A549 (cell line): ENCODE data around the gene SMCR8. TPM values are rescaled to one million over a fixed set of nuclear protein-coding genes. Genes with fewer than 3 reads are reported as not detected.

Experiments
- ATAC-seq, 2 experiments: fragments of 200-7000 bp in 1 of 2; fragments of >200 bp in 1 of 2; cut with Nextera tagmentation in 1 of 2; cut with Tn5 transposase in 1 of 2; 3 replicates each; pipeline versions ENCODE4 v1.8.0 to v1.9.1; 2018 to 2020; ENCODE audit warnings: mild to moderate bottlenecking in 1 of 2, moderate library complexity in 1 of 2
- CTCF ChIA-PET: fragments of 300-600 bp; sonication (Branson Sonifier 250); formaldehyde crosslinking; extraction: SDS; loops from one replicate; lab custom pipeline; 2021; ENCODE audit warnings: antibody characterized with exemption, inconsistent platforms; lab: Yijun Ruan, JAX
- POLR2A ChIA-PET: fragments of 350-600 bp; formaldehyde crosslinking; extraction: SDS; loops from one replicate; lab custom pipeline; 2021; ENCODE audit warnings: antibody characterized with exemption, inconsistent platforms; lab: Yijun Ruan, JAX
- DNase-seq, 2 experiments: peaks; one replicate each; pipeline versions ENCODE4 v3.0.0 to v3.0.0-alpha.2; 2011 to 2016; ENCODE audit warnings: low read depth in 1 of 2, low spot score in 1 of 2
- FAIRE-seq: peaks from 2 replicates; lab custom pipeline; 2011; peaks lifted over from hg19 to GRCh38; lab: Jason Lieb, UNC
- H3K27ac ChIP-seq, 2 experiments: fragments of >200 bp; sonication (Bioruptor Twin); formaldehyde crosslinking; 3 replicates each; pipeline ENCODE4 v1.5.1; 2016 to 2017
- H3K4me1 ChIP-seq: fragments of >200 bp; sonication (Bioruptor Twin); formaldehyde crosslinking; 3 replicates; pipeline ENCODE4 v1.6.1; 2016
- H3K4me2 ChIP-seq: fragments of >200 bp; sonication (Bioruptor Twin); formaldehyde crosslinking; 3 replicates; pipeline ENCODE4 v1.6.1; 2016
- H3K4me3 ChIP-seq: fragments of >200 bp; sonication (Bioruptor Twin); formaldehyde crosslinking; 3 replicates; pipeline ENCODE4 v1.5.1; 2016
- H3K9me3 ChIP-seq: fragments of >200 bp; sonication (Bioruptor Twin); formaldehyde crosslinking; 3 replicates; pipeline ENCODE4 v1.6.1; 2016
- CEBPB ChIP-seq, 2 experiments: fragments of >200 bp in 1 of 2; sonication (Bioruptor Twin) in 1 of 2; formaldehyde crosslinking in 1 of 2; IDR thresholded peaks; 2 replicates each; pipeline ENCODE4 v1.6.1; 2012 to 2016
- CHD4 ChIP-seq: fragments of 200-600 bp; sonication (generic); IDR thresholded peaks from 2 replicates; pipeline ENCODE4 v1.6.1; 2016; ENCODE audit warnings: antibody characterized with exemption, mild to moderate bottlenecking, borderline replicate concordance
- EHMT2 ChIP-seq: fragments of 200-600 bp; sonication (generic); IDR thresholded peaks from 2 replicates; pipeline ENCODE4 v1.6.1; 2016; ENCODE audit warnings: antibody characterized with exemption, low read depth, mild to moderate bottlenecking, moderate library complexity
- ESRRA ChIP-seq: fragments of 150-350 bp; IDR thresholded peaks from 2 replicates; pipeline ENCODE4 v1.6.1; 2014; ENCODE audit warnings: mild to moderate bottlenecking, low read length, borderline replicate concordance
- HDAC2 ChIP-seq: fragments of 200-600 bp; sonication (generic); IDR thresholded peaks from 2 replicates; pipeline ENCODE4 v1.6.1; 2016
- HOXA7 ChIP-seq: fragments of 250-450 bp; sonication (Bioruptor Pico); IDR thresholded peaks from 2 replicates; pipeline ENCODE4 v1.5.0; 2020; ENCODE audit warnings: mild to moderate bottlenecking, moderate library complexity
- HOXB13 ChIP-seq: fragments of 250-450 bp; sonication (Bioruptor Pico); IDR thresholded peaks from 2 replicates; pipeline ENCODE4 v1.5.0; 2020; ENCODE audit warnings: low read depth, mild to moderate bottlenecking, moderate library complexity
- JUNB ChIP-seq: fragments of >200 bp; sonication (Bioruptor Twin); formaldehyde crosslinking; IDR thresholded peaks from 2 replicates; pipeline ENCODE4 v1.6.1; 2016
- MYC ChIP-seq: IDR thresholded peaks from 2 replicates; pipeline ENCODE4 v1.6.1; 2012; ENCODE audit warnings: mild to moderate bottlenecking, inconsistent platforms, low read length, improper control_type of control experiment, borderline replicate concordance
- PBX3 ChIP-seq: IDR thresholded peaks from 2 replicates; pipeline ENCODE4 v1.6.1; 2012
- POLR2A ChIP-seq: IDR thresholded peaks from 2 replicates; pipeline ENCODE4 v1.6.1; 2012; ENCODE audit warnings: mild to moderate bottlenecking, low read length
- RARB ChIP-seq: fragments of 250-450 bp; sonication (Bioruptor Pico); IDR thresholded peaks from 2 replicates; pipeline ENCODE4 v1.8.0; 2021; ENCODE audit warnings: mild to moderate bottlenecking, moderate library complexity
- SREBF2 ChIP-seq: fragments of 450-650 bp; IDR thresholded peaks from 2 replicates; pipeline ENCODE4 v1.6.1; 2014; ENCODE audit warnings: mild to moderate bottlenecking, moderate library complexity
- TP53 ChIP-seq: fragments of 250-450 bp; sonication (Bioruptor Pico); IDR thresholded peaks from 2 replicates; pipeline ENCODE4 v1.5.0; 2021; ENCODE audit warnings: mild to moderate bottlenecking, moderate library complexity
- ZSCAN20 ChIP-seq: fragments of 250-450 bp; sonication (Bioruptor Pico); IDR thresholded peaks from 2 replicates; pipeline ENCODE4 v1.8.0; 2022; ENCODE audit warnings: mild to moderate bottlenecking, moderate library complexity
- WGBS: methylation state at CpG from one replicate; pipeline ENCODE4 v1.1.6; 2017; ENCODE audit errors: missing lambda C conversion rate; 5-methylcytosine and 5-hydroxymethylcytosine counted together
- polyA plus RNA-seq, 4 experiments: library from polyadenylated mRNA; depleted of rRNA in 3 of 4; stranded (reverse); fragments of >200 nt; fragmentation: RNase III in 1 of 4; extraction: RNeasy Plus Mini Kit Qiagen cat#74134 plus additional on column Dnase treatment in 1 of 4; gene quantifications; 2 replicates in 3 of 4; 3 replicates in 1 of 4; pipeline ENCODE4 v1.2.3, GENCODE V29; 2011 to 2017
- TF ChIP-seq, protein P1 (sequence below): fragments of 200-600 bp; sonication (generic); IDR thresholded peaks from 2 replicates; pipeline ENCODE4 v1.6.1; 2016; ENCODE audit warnings: antibody characterized with exemption, mild to moderate bottlenecking, moderate library complexity
- TF ChIP-seq, protein P2 (sequence below): fragments of 450-650 bp; IDR thresholded peaks from 2 replicates; pipeline ENCODE4 v1.6.1; 2014; ENCODE audit warnings: antibody characterized with exemption
- TF ChIP-seq, protein P3 (sequence below): IDR thresholded peaks from 2 replicates; pipeline ENCODE4 v1.6.1; 2012
- TF ChIP-seq, protein P4 (sequence below): fragments of 250-450 bp; sonication (Bioruptor Pico); IDR thresholded peaks from 2 replicates; pipeline ENCODE4 v1.5.0; 2020; ENCODE audit warnings: low read depth, mild to moderate bottlenecking, moderate library complexity

The SMCR8 gene
- polyA plus RNA-seq, 2 of the 4 experiments (the other 2 are of a cell fraction), result 12.3 to 15.8 TPM

GRCh38 chr17:18267366-18267765 lies 47.7 kb upstream of the SMCR8 start:
- WGBS, result 80% methylated on average over 10 of the region's 10 CpGs
- no peak for TF ChIP-seq HOXA7 (CRISPR knock-in tag)
- no peak for TF ChIP-seq MYC
- DNase-seq, result no peak
- H3K4me3 ChIP-seq, result no peak overlapping the region
- POLR2A ChIA-PET, result no interaction called here
- H3K4me2 ChIP-seq, result no peak overlapping the region
- ATAC-seq, result peak in 1 of 2 experiments; percentile 11; a peak in 3 of 6 replicates
- no peaks in the 10 kb centered on the region for H3K9me3 ChIP-seq
- no peak for FAIRE-seq
- CTCF ChIA-PET, result interaction anchor here (0.6 to 2.9 kb wide), 4 partner anchors 9 to 380 kb away, joined by 3 to 16 read pairs (median 3); no protein-coding TSS in a partner anchor
- H3K4me1 ChIP-seq, result no peaks in the 10 kb centered on the region
- H3K27ac ChIP-seq, result no peak overlapping the region

- ATAC-seq, result peak; percentile 3 to 31; a peak in 3 of 6 replicates
- Histone ChIP-seq H3K4me1 (no peaks in the 10 kb centered on the region), H3K4me3 (no peak overlapping the region), H3K4me2 (no peak overlapping the region), H3K9me3 (no peaks in the 10 kb centered on the region), H3K27ac (no peak overlapping the region)
- WGBS, result 80% methylated on average over 14 of the region's 14 CpGs
- DNase-seq, result no peak
- ChIA-PET POLR2A (no interaction called here), CTCF (interaction anchor here (0.6 to 2.9 kb wide), 8 partner anchors 9 to 381 kb away, joined by 3 to 16 read pairs (median 4); no protein-coding TSS in a partner anchor)
- FAIRE-seq, result no peak
- TF ChIP-seq, protein P1, sequence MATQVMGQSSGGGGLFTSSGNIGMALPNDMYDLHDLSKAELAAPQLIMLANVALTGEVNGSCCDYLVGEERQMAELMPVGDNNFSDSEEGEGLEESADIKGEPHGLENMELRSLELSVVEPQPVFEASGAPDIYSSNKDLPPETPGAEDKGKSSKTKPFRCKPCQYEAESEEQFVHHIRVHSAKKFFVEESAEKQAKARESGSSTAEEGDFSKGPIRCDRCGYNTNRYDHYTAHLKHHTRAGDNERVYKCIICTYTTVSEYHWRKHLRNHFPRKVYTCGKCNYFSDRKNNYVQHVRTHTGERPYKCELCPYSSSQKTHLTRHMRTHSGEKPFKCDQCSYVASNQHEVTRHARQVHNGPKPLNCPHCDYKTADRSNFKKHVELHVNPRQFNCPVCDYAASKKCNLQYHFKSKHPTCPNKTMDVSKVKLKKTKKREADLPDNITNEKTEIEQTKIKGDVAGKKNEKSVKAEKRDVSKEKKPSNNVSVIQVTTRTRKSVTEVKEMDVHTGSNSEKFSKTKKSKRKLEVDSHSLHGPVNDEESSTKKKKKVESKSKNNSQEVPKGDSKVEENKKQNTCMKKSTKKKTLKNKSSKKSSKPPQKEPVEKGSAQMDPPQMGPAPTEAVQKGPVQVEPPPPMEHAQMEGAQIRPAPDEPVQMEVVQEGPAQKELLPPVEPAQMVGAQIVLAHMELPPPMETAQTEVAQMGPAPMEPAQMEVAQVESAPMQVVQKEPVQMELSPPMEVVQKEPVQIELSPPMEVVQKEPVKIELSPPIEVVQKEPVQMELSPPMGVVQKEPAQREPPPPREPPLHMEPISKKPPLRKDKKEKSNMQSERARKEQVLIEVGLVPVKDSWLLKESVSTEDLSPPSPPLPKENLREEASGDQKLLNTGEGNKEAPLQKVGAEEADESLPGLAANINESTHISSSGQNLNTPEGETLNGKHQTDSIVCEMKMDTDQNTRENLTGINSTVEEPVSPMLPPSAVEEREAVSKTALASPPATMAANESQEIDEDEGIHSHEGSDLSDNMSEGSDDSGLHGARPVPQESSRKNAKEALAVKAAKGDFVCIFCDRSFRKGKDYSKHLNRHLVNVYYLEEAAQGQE, result no peak
- TF ChIP-seq SREBF2 (no peak), RARB (no peak), ZSCAN20 (CRISPR knock-in tag) (no peak), HOXB13 (CRISPR knock-in tag) (no peak), POLR2A (no peak), EHMT2 (no peak), ESRRA (no peak), CEBPB (IDR thresholded peaks at IDR 0.05) (no peak), MYC (no peak), TP53 (CRISPR knock-in tag) (no peak), CHD4 (no peak), PBX3 (no peak), HDAC2 (no peak), JUNB (no peak)
- TF ChIP-seq, protein P2, sequence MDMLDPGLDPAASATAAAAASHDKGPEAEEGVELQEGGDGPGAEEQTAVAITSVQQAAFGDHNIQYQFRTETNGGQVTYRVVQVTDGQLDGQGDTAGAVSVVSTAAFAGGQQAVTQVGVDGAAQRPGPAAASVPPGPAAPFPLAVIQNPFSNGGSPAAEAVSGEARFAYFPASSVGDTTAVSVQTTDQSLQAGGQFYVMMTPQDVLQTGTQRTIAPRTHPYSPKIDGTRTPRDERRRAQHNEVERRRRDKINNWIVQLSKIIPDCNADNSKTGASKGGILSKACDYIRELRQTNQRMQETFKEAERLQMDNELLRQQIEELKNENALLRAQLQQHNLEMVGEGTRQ, result no peak
- TF ChIP-seq, protein P3, sequence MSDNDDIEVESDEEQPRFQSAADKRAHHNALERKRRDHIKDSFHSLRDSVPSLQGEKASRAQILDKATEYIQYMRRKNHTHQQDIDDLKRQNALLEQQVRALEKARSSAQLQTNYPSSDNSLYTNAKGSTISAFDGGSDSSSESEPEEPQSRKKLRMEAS, result no peak
- TF ChIP-seq, protein P4, sequence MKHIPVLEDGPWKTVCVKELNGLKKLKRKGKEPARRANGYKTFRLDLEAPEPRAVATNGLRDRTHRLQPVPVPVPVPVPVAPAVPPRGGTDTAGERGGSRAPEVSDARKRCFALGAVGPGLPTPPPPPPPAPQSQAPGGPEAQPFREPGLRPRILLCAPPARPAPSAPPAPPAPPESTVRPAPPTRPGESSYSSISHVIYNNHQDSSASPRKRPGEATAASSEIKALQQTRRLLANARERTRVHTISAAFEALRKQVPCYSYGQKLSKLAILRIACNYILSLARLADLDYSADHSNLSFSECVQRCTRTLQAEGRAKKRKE, result no peak
Measured at GRCh38 chr17:18267927-18268711, 47.0 kb upstream of the SMCR8 start.
